Activated CD4-positive, alpha-beta T cell treated with anti-CD3 and anti-CD28 coated beads for 36 hours (primary cell): ENCODE measurements around the gene HMGXB4. TPM values are rescaled to one million over a fixed set of nuclear protein-coding genes. Genes with fewer than 3 reads are reported as not detected.
"Not testable (repeated sequence)": the region's sequence is repeated elsewhere in the genome, so short reads cannot be mapped to it uniquely, and the experiment has no call there.

ENCODE experiments used
- ATAC-seq: fragments of 200-7000 bp; cut with Tn5 transposase; one replicate; pipeline ENCODE4 v1.10.0; 2021; ENCODE audit warnings: mild to moderate bottlenecking, moderate library complexity
- CTCF ChIA-PET: fragments of 350-600 bp; sonication (Branson Sonifier 250); formaldehyde crosslinking; loops from one replicate; lab custom pipeline; 2021; ENCODE audit warnings: antibody characterized with exemption; lab: Charles Lee
- POLR2A ChIA-PET: fragments of 350-600 bp; sonication (Branson Sonifier 250); formaldehyde crosslinking; loops from one replicate; lab custom pipeline; 2021; ENCODE audit warnings: antibody characterized with exemption, inconsistent platforms; lab: Charles Lee
- DNase-seq: peaks from one replicate; pipeline ENCODE4 v3.0.0-alpha.2; 2020
- H3K27ac Mint-ChIP-seq: one replicate; pipeline ENCODE4 v1.8.0; 2021; ENCODE audit warnings: mixed read lengths
- H3K27me3 Mint-ChIP-seq: one replicate; pipeline ENCODE4 v1.8.0; 2021; ENCODE audit warnings: mixed read lengths
- H3K36me3 Mint-ChIP-seq: one replicate; pipeline ENCODE4 v1.8.0; 2021; ENCODE audit warnings: low read depth, mixed read lengths
- H3K4me1 Mint-ChIP-seq: one replicate; pipeline ENCODE4 v1.8.0; 2021; ENCODE audit warnings: mixed read lengths
- H3K4me3 Mint-ChIP-seq: one replicate; pipeline ENCODE4 v1.8.0; 2021; ENCODE audit warnings: mild to moderate bottlenecking, moderate library complexity, mixed read lengths
- H3K9me3 Mint-ChIP-seq: one replicate; pipeline ENCODE4 v1.8.0; 2021; ENCODE audit warnings: low read depth, mixed read lengths
- intact Hi-C, 2 experiments: fragments of 100-400 bp; cut with DNase I in 1 of 2; cut with micrococcal nuclease in 1 of 2; formaldehyde crosslinking; loops; one replicate each; pipeline versions ENCODE4 v1.14.2 to v1.15.1; 2022 to 2024; cut with DNase I, micrococcal nuclease
- total RNA-seq, 2 experiments: library from RNA; stranded (reverse); gene quantifications; one replicate each; pipeline ENCODE4 v1.2.3, GENCODE V29; 2021

The HMGXB4 gene
- total RNA-seq, 2 experiments from 2014 or later: 36.8 to 37.6 TPM

DNA sequence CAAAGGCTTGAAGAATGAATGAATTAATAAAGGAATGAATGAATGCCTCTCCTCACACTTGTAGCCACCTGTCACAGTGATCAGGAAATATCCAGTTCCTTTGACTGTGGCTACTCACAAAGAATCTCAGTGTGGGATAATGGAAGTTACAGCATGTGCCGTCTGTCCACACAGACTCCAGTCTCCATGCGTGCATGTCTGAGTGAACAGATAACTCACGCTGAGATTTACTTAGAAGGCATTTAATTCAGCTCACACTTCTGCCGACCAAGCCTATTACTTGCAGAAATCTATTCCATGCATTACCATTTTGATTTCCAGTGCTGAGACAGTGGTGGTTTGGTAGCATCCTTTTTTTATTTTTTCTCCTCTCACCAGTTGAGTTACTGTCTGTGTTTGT is 32.3 kb upstream of the HMGXB4 start:
- H3K9me3 Mint-ChIP-seq: no peaks in the 10 kb centered on the region
- H3K36me3 Mint-ChIP-seq: no peaks in the 10 kb centered on the region
- CTCF ChIA-PET: no interaction called here
- H3K27ac Mint-ChIP-seq: no peak overlapping the region
- POLR2A ChIA-PET: no interaction called here
- DNase-seq (no peak), ATAC-seq (no peak)
- H3K27me3 Mint-ChIP-seq: peaks cover 12% of the 10 kb centered on the region
- intact Hi-C loops: no loop called here
- no peak overlapping the region for H3K4me3 Mint-ChIP-seq
- no peaks in the 10 kb centered on the region for H3K4me1 Mint-ChIP-seq

DNA sequence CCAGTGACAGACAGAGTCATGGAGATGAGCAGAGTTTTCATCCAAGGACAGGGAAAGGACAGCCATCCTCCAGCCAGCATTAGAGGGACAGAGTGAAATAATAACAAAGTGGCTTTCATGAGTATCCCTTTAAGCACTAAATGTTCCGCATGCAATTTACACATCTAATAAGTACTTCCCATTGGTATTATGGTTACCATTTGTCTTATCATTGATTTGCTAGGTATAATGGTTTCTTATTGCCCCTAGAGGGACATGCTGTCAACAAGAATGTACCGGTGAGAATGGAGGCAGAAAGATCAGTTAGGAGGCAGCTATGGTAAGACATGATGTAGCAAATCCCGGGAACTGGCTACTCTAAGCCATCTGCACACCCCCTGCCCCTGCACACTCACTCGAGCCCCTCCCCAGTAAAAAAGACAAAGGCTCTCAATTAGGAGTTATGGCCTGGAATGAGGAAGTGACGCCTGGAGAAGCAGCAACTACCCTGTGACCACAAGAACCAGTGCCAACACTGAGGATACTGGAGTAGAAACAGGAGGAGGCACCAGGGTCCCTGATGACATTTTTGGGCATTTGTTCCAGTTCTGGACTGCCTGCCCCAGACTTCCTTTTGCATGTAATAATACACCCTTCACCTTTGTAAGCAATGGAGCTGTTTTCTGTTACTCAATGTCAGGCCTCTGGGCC is 30.2 kb upstream of the HMGXB4 start:
- intact Hi-C loops: no loop called here
- H3K9me3 Mint-ChIP-seq: no peaks in the 10 kb centered on the region
- H3K27me3 Mint-ChIP-seq: peaks cover 15% of the 10 kb centered on the region
- H3K4me1 Mint-ChIP-seq: no peaks in the 10 kb centered on the region
- CTCF ChIA-PET: no interaction called here
- no peak for ATAC-seq
- POLR2A ChIA-PET: interaction anchor here (0.6 kb wide), 1 partner anchor 16 kb away, joined by 3 read pairs; no protein-coding TSS in a partner anchor
- no peaks in the 10 kb centered on the region for H3K36me3 Mint-ChIP-seq
- H3K27ac Mint-ChIP-seq: no peak overlapping the region
- no peak for DNase-seq
- H3K4me3 Mint-ChIP-seq: no peak overlapping the region

DNA sequence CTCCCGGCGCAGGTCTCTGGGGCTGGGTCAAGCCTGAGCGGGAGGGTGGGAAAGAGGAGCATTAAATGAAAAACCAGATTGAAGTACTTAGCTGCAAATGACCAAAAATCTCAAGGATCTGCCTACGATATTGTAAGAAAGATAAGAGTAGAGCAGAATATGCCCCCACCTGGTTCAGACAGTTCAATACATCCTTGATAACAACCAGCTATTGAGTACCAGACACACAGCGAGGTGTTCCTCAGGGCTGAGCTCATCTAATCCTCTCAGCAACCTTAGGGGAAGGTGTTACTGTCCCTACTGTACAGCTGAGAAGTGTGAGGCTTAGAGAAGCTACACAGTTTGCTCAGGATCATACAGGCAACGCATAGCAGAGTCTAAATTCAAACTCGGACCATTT is 27.4 kb upstream of the HMGXB4 start:
- H3K4me3 Mint-ChIP-seq: no peak overlapping the region
- ATAC-seq (no peak), DNase-seq (no peak)
- H3K27ac Mint-ChIP-seq: no peak overlapping the region
- peaks cover 18% of the 10 kb centered on the region for H3K27me3 Mint-ChIP-seq
- no peaks in the 10 kb centered on the region for H3K36me3 Mint-ChIP-seq
- ChIA-PET CTCF (interaction anchor here (0.6 kb wide), 1 partner anchor 720 kb away, joined by 4 read pairs; no protein-coding TSS in a partner anchor), POLR2A (no interaction called here)
- no peaks in the 10 kb centered on the region for H3K9me3 Mint-ChIP-seq
- no peaks in the 10 kb centered on the region for H3K4me1 Mint-ChIP-seq
- intact Hi-C loops: loop anchor here (2.0 to 10.0 kb wide), 3 partner anchors 75 to 189 kb away; no protein-coding TSS in a partner anchor

DNA sequence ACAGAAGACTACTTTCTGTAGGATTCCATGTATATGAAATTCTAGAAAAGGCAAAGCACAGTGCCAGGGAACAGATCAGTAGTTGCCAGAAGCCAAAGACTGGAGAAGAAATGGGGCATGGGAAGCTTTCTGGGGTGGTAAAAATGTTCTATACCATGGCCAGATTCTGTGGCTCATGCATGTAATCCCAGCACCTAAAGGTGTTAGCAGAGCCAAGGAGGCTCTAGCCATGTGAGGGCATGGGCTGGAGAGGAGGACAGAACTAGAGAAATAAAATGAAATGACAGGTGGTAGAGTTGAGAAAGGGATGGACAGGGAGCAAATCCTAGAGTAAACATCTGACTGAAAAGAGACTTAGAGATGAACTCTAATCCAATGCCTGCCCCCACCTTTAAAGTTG is 26.9 kb upstream of the HMGXB4 start:
- no peak for DNase-seq
- ATAC-seq: no peak
- Mint-ChIP-seq H3K27ac (no peak overlapping the region), H3K27me3 (peaks cover 16% of the 10 kb centered on the region), H3K4me1 (no peaks in the 10 kb centered on the region), H3K9me3 (no peaks in the 10 kb centered on the region), H3K36me3 (no peaks in the 10 kb centered on the region), H3K4me3 (peak overlapping the region; percentile 11)
- ChIA-PET CTCF (interaction anchor here (1.4 to 2.0 kb wide), 6 partner anchors 10 to 73 kb away, joined by 3 to 8 read pairs (median 7); no protein-coding TSS in a partner anchor), POLR2A (no interaction called here)
- intact Hi-C loops: loop anchor here (2.0 to 10.0 kb wide), 3 partner anchors 76 to 190 kb away; no protein-coding TSS in a partner anchor

DNA sequence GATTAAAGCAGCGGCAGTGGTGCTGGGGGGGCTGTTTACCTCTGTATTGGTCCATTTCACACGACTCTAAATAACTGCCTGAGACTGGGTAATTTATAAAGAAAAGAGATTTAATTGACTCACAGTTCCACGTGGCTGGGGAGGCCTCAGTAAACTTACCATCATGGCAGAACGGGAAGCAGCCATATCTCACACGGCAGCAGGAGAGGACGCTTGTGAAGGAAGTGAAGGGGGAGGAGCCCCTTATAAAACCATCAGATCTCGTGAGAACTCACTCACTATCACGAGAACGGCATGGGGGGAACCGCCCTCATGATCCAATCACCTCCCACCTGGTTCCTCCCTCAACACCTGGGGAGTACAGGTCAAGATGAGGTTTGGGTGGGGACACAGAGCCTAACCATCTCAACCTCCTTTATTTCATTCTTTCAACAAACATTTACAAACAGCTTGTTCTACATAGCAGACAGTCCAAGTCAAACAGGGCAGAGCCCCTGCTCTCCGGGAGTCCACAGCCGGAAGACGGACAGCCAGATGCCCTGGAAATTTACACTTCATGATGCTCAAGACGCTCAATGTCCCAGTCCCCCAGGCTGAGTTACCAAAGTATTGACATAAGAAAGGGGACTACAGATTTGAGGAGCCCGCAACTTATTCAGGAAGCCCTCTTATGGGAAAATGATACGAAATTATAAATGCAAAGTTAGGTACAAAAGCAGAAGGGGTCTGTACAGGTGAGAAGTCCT is 26.3 kb upstream of the HMGXB4 start:
- peaks cover 16% of the 10 kb centered on the region for H3K27me3 Mint-ChIP-seq
- no peak overlapping the region for H3K27ac Mint-ChIP-seq
- H3K4me3 Mint-ChIP-seq: peak overlapping the region; percentile 11
- H3K36me3 Mint-ChIP-seq: no peaks in the 10 kb centered on the region
- H3K4me1 Mint-ChIP-seq: no peaks in the 10 kb centered on the region
- DNase-seq: peak; percentile 16
- POLR2A ChIA-PET: no interaction called here
- no peaks in the 10 kb centered on the region for H3K9me3 Mint-ChIP-seq
- CTCF ChIA-PET: interaction anchor here (0.6 to 2.0 kb wide), 25 partner anchors 9 to 816 kb away, joined by 3 to 12 read pairs (median 4); partner anchors contain the start of gene HMGXB4
- ATAC-seq: no peak
- intact Hi-C loops: loop anchor here (2.0 to 10.0 kb wide), 3 partner anchors 76 to 190 kb away; no protein-coding TSS in a partner anchor

DNA sequence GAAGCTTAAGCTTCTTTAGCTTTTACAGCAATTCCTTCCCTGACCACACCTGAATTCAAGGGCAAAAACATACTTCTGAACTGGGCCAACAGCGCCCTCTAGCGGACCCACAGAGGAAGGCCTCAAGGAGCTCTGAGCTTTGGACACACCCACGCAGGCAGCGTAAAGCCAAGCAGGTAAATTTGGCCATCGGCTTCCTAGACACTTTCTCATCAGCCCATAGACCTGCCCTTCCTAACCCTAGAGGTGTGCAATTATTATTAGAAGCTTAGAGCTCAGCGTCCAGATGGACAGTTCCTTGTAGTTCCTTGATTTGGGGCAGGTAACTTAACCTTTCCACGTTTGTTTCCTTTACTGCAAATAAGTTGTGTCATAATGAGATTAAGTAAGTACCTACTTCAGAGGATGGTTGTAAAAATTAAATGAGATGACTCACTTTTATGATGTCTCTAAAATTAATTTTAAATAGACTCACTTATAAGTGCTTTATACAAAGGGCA is 25.7 kb upstream of the HMGXB4 start:
- H3K36me3 Mint-ChIP-seq: no peaks in the 10 kb centered on the region

DNA sequence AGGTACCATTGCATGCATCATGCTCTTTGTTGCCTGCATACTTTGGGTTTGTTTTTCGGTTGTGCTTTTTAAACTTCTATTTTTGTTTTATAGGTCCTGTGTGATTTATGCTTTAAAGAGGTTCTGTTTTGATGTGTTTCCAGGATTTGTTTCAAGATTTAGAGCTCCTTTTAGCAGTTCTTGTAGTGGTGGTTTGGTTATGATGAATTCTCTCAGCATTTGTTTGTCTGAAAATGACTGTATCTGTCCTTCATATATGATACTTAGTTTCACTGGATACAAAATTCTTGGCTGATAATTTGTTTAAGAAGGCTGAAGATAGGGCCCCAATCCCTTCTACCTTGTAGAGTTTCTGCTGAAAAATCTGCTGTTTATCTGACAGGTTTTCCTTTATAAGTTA is 18.5 kb upstream of the HMGXB4 start:
- H3K4me1 Mint-ChIP-seq, H3K27ac Mint-ChIP-seq, CTCF ChIA-PET, H3K36me3 Mint-ChIP-seq, ATAC-seq, DNase-seq, POLR2A ChIA-PET, H3K4me3 Mint-ChIP-seq, H3K9me3 Mint-ChIP-seq: not testable (repeated sequence)
- peaks cover 30% of the 10 kb centered on the region for H3K27me3 Mint-ChIP-seq
- intact Hi-C loops: loop anchor here in 1 of 2 experiments (10.0 kb wide), 1 partner anchor 194 kb away; no protein-coding TSS in a partner anchor

More for the DNA sequence above, 25.7 kb upstream of the HMGXB4 start:
- intact Hi-C loops: loop anchor here (2.0 to 10.0 kb wide), 3 partner anchors 77 to 191 kb away; no protein-coding TSS in a partner anchor
- H3K27ac Mint-ChIP-seq: no peak overlapping the region
- DNase-seq (peak; percentile 90), ATAC-seq (peak; percentile 86)
- H3K4me3 Mint-ChIP-seq: no peak overlapping the region
- ChIA-PET CTCF (interaction anchor here (0.5 to 2.0 kb wide), 29 partner anchors 8 to 1823 kb away, joined by 3 to 12 read pairs (median 3); partner anchors contain the start of gene HMGXB4), POLR2A (no interaction called here)
- no peaks in the 10 kb centered on the region for H3K4me1 Mint-ChIP-seq
- no peaks in the 10 kb centered on the region for H3K9me3 Mint-ChIP-seq
- H3K27me3 Mint-ChIP-seq: peaks cover 21% of the 10 kb centered on the region

DNA sequence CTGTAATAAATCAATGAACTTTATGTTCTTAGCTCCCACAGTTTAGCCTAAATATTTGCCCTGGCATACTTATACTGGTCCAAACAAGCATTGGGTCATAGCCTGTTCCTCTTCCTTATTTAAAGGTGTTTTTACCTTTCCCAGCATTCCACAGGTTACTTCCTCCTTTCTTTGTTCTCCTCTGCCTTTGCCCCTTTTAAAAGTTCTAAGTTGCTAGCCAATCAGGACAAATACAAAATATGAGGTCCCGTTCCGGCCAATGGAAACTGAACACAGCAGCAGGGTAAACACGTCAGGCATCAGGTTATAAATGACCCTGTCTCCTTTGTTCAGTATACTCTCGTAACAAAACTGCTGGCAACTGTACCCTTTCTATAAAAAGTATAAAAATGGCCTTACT is 12.8 kb upstream of the HMGXB4 start:
- CTCF ChIA-PET, ATAC-seq, H3K27ac Mint-ChIP-seq, H3K4me3 Mint-ChIP-seq, DNase-seq, H3K9me3 Mint-ChIP-seq, H3K36me3 Mint-ChIP-seq, POLR2A ChIA-PET, intact Hi-C loops, H3K4me1 Mint-ChIP-seq: not testable (repeated sequence)
- H3K27me3 Mint-ChIP-seq: peaks cover 20% of the 10 kb centered on the region

DNA sequence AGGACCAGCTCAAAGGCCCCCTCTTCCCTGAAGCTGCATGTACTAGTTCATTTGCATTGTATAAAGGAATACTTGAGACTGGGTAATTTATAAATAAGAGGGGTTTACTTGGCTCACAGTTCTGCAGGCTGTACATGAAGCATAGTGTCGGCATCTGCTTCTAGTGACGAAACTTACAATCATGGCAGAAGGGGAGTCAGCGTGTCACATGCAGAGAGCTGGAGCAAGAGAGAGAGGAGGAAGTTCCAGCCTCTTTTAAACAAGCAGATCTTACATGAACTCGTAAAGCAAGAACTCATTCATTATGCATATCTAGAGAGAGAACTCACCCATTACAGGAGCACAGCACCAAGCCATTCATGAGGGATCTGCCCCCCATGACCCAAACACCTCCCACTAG is 7.1 kb upstream of the HMGXB4 start:
- intact Hi-C loops: loop anchor here in 1 of 2 experiments (10.0 kb wide), 1 partner anchor 85 kb away; no protein-coding TSS in a partner anchor
- Mint-ChIP-seq H3K36me3 (no peaks in the 10 kb centered on the region), H3K27me3 (peaks cover 11% of the 10 kb centered on the region), H3K4me3 (no peak overlapping the region), H3K27ac (no peak overlapping the region), H3K4me1 (peaks cover 3% of the 10 kb centered on the region), H3K9me3 (no peaks in the 10 kb centered on the region)
- CTCF ChIA-PET: no interaction called here
- DNase-seq: no peak
- POLR2A ChIA-PET: no interaction called here
- no peak for ATAC-seq

DNA sequence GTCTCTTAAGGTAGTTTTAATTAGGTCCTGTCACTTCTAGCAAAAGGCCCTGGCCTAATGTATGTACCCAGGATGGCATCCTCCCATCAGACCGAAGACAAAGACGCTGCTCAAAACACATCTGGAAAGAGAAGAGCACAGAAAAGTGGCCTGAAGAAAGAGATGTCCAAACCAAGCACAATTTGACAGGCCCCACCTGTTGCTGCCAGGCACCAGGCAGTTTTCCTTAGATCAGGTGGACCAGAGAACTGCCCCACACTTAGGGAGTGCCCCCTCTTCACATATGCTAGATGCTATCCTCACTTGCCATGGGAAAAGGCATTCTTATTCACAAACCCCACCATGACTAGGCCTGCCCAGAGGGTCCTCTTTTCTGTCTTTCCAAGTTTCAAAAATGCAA is 3.3 kb upstream of the HMGXB4 start:
- Mint-ChIP-seq H3K4me3 (no peak overlapping the region), H3K27ac (no peak overlapping the region), H3K36me3 (peaks cover 11% of the 10 kb centered on the region), H3K4me1 (peaks cover 21% of the 10 kb centered on the region), H3K27me3 (peaks cover 4% of the 10 kb centered on the region), H3K9me3 (no peaks in the 10 kb centered on the region)
- DNase-seq (no peak), ATAC-seq (no peak)
- CTCF ChIA-PET: no interaction called here
- intact Hi-C loops: loop anchor here in 1 of 2 experiments (10.0 kb wide), 1 partner anchor 81 kb away; no protein-coding TSS in a partner anchor
- POLR2A ChIA-PET: interaction anchor here (0.7 kb wide), 1 partner anchor 97 kb away, joined by 4 read pairs; no protein-coding TSS in a partner anchor

DNA sequence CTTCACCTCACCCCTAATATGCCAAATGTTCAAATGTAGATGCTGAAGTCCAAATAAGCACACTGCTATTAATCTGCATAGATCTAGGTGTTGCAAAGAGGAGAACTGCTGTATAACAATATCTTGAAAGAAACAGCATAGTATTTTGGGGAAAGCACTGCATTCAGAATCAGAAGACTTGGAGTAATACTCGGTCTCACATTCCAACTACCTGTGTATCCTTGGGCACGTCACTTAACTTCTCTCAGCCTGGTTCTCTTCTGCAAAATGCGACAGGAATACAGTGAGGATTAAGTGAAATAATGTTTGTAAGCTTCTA is 332 bp upstream of the HMGXB4 start:
- no peaks in the 10 kb centered on the region for H3K27me3 Mint-ChIP-seq
- H3K27ac Mint-ChIP-seq: peak overlapping the region; percentile 81
- H3K4me1 Mint-ChIP-seq: peaks cover 29% of the 10 kb centered on the region
- peak overlapping the region; percentile 91 for H3K4me3 Mint-ChIP-seq
- POLR2A ChIA-PET: interaction anchor here (0.6 to 1.8 kb wide), 4 partner anchors 10 to 827 kb away, joined by 3 to 8 read pairs (median 6); no protein-coding TSS in a partner anchor
- peaks cover 21% of the 10 kb centered on the region for H3K36me3 Mint-ChIP-seq
- intact Hi-C loops: loop anchor here (1.0 to 10.0 kb wide), 4 partner anchors 42 to 143 kb away; partner anchors contain the start of genes MCM5 (in 1 of the 2) and TOM1 (in 1 of the 2)
- ATAC-seq: peak; percentile 19
- DNase-seq: no peak
- CTCF ChIA-PET: interaction anchor here (1.1 kb wide), 1 partner anchor 25 kb away, joined by 4 read pairs; no protein-coding TSS in a partner anchor
- H3K9me3 Mint-ChIP-seq: no peaks in the 10 kb centered on the region
